H1 (cell line): ENCODE data around the gene ADAMTS4. TPM values are rescaled to one million over a fixed set of nuclear protein-coding genes. Genes with fewer than 3 reads are reported as not detected.

Experiments used
- CHD7 ChIP-seq: fragments of 300-600 bp; sonication (generic); IDR thresholded peaks from 2 replicates; pipeline ENCODE4 v1.7.1; 2012; ENCODE audit warnings: low read length, moderate library complexity, mild to moderate bottlenecking, inconsistent platforms; ENCODE audit not compliant: insufficient replicate concordance
- polyA plus RNA-seq, 7 experiments: library from polyadenylated mRNA; depleted of rRNA in 3 of 7; stranded (reverse) in 5 of 7; unstranded in 2 of 7; fragments of >200 nt in 5 of 7; fragments of 200-250 nt in 2 of 7; gene quantifications; 1 replicate in 5 of 7; 2 replicates in 1 of 7; 4 replicates in 1 of 7; pipeline versions ENCODE4 v1.2.1 to v1.2.3, GENCODE V29; 2011 to 2013; ENCODE audit warnings: missing spikeins in 2 of 7, mixed read lengths in 2 of 7
- total RNA-seq: library from RNA; stranded (reverse); fragmentation: NEBNext Ultra II Directional; extraction: Animal tissue kit (Norgen Biotek cat#: 25700); gene quantifications from 2 replicates; pipeline ENCODE4 v1.2.1, GENCODE V29; 2021

ADAMTS4 gene
- total and polyA plus RNA-seq, 2 of the 8 experiments (the other 6 are each of a cell fraction or from before 2014, with no cell fraction given): 4.6 to 7.2 TPM

GRCh38 chr1:161177936-161178244, 21.0 kb downstream of the ADAMTS4 start (continued):
- no peak for TF ChIP-seq CHD7
